Measurements from ENCODE around the gene CYRIA.

DNA sequence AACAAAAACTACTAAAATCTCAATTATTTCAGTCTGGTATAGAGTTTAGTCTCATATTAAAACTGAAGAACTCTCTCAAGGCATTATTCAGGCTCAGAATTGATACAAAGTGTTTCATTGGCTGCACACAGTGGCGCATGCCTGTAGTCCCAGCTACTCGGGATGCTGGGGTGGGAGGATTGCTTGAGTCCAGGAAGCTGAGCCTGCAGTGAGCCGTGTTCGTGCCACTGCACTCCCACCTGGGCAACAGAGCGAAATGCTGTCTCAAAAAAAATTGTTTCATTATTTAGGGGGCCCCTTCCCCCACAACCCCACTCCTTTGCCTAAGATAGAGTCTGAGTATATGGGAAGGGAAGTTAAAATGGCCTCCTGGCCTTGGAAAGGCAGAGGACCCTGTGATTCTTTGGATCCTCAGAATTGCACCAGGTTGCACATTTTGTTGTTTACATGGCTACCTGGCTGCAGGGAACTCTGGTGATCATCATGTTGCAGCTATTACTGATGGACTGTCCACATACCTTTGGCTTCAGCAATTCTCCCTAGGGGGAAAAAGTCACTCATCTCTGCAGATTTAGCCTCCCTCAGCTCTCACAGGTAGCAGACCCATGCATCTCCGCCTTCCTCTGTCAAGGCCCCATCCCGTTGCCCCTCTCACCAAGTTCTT is 19.2 kb upstream of the CYRIA start:
- TF ChIP-seq, protein P1, sequence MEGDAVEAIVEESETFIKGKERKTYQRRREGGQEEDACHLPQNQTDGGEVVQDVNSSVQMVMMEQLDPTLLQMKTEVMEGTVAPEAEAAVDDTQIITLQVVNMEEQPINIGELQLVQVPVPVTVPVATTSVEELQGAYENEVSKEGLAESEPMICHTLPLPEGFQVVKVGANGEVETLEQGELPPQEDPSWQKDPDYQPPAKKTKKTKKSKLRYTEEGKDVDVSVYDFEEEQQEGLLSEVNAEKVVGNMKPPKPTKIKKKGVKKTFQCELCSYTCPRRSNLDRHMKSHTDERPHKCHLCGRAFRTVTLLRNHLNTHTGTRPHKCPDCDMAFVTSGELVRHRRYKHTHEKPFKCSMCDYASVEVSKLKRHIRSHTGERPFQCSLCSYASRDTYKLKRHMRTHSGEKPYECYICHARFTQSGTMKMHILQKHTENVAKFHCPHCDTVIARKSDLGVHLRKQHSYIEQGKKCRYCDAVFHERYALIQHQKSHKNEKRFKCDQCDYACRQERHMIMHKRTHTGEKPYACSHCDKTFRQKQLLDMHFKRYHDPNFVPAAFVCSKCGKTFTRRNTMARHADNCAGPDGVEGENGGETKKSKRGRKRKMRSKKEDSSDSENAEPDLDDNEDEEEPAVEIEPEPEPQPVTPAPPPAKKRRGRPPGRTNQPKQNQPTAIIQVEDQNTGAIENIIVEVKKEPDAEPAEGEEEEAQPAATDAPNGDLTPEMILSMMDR (IDR thresholded peaks at IDR 0.05): no peak
- TF ChIP-seq POLR2AphosphoS5 (IDR thresholded peaks at IDR 0.05) (no peak), POLR2A (IDR thresholded peaks at IDR 0.05) (no peak)

Measured in breast epithelium (tissue), 3 donors.